ENCODE measurements around the gene RHBDL2.

The RHBDL2 gene

GRCh38 chr1:38905985-38906384, 35.6 kb downstream of the RHBDL2 start:
- Histone ChIP-seq H3K79me2 (ENCODE audit: insufficient read depth, low read length) (no peaks in the 10 kb centered on the region), H4K20me1 (ENCODE audit: insufficient read depth, low read length, poor library complexity, severe bottlenecking) (no peaks in the 10 kb centered on the region), H3K9ac (ENCODE audit: low read depth, low read length, poor library complexity, severe bottlenecking) (no peak overlapping the region), H3K9me2 (replicated peaks; ENCODE audit: low read depth, low read length) (no peaks in the 10 kb centered on the region), H3K4me2 (ENCODE audit: low read depth, low read length, poor library complexity, severe bottlenecking) (no peak overlapping the region), H3K36me3 (ENCODE audit: insufficient read depth, low read length) (no peaks in the 10 kb centered on the region), H3K4me3 (ENCODE audit: low read length, poor library complexity, severe bottlenecking) (no peak overlapping the region), H3K9me3 (ENCODE audit: insufficient read depth, low read depth, low read length) (peaks cover 3% of the 10 kb centered on the region; the same call in 1 of the 2 replicates), H3F3A (ENCODE audit: low read depth) (no peaks in the 10 kb centered on the region), H2AFZ (ENCODE audit: low read length) (no peak overlapping the region), H3K27me3 (ENCODE audit: insufficient read depth, low read length, poor library complexity, severe bottlenecking) (no peaks in the 10 kb centered on the region), H3K4me1 (ENCODE audit: insufficient read depth, low read length, poor library complexity, severe bottlenecking) (no peaks in the 10 kb centered on the region)
- TF ChIP-seq EZH2phosphoT487 (IDR thresholded peaks at IDR 0.05; ENCODE audit: borderline replicate concordance) = no peak
- TF ChIP-seq, protein P1, sequence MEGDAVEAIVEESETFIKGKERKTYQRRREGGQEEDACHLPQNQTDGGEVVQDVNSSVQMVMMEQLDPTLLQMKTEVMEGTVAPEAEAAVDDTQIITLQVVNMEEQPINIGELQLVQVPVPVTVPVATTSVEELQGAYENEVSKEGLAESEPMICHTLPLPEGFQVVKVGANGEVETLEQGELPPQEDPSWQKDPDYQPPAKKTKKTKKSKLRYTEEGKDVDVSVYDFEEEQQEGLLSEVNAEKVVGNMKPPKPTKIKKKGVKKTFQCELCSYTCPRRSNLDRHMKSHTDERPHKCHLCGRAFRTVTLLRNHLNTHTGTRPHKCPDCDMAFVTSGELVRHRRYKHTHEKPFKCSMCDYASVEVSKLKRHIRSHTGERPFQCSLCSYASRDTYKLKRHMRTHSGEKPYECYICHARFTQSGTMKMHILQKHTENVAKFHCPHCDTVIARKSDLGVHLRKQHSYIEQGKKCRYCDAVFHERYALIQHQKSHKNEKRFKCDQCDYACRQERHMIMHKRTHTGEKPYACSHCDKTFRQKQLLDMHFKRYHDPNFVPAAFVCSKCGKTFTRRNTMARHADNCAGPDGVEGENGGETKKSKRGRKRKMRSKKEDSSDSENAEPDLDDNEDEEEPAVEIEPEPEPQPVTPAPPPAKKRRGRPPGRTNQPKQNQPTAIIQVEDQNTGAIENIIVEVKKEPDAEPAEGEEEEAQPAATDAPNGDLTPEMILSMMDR (conservative IDR thresholded peaks at IDR 0.05; ENCODE audit: low read length) = no peak

GRCh38 chr1:38899560-38899959, 42.1 kb downstream of the RHBDL2 start:
- Histone ChIP-seq H3K9me3 (ENCODE audit: insufficient read depth, low read depth, low read length) (no peaks in the 10 kb centered on the region), H4K20me1 (ENCODE audit: insufficient read depth, low read length, poor library complexity, severe bottlenecking) (no peaks in the 10 kb centered on the region), H3F3A (ENCODE audit: low read depth) (no peaks in the 10 kb centered on the region), H3K4me2 (ENCODE audit: low read depth, low read length, poor library complexity, severe bottlenecking) (no peak overlapping the region), H3K4me3 (ENCODE audit: low read length, poor library complexity, severe bottlenecking) (no peak overlapping the region), H3K9ac (ENCODE audit: low read depth, low read length, poor library complexity, severe bottlenecking) (no peak overlapping the region), H3K36me3 (ENCODE audit: insufficient read depth, low read length) (no peaks in the 10 kb centered on the region), H3K79me2 (ENCODE audit: insufficient read depth, low read length) (no peaks in the 10 kb centered on the region), H3K27me3 (ENCODE audit: insufficient read depth, low read length, poor library complexity, severe bottlenecking) (no peaks in the 10 kb centered on the region), H2AFZ (ENCODE audit: low read length) (no peak overlapping the region), H3K9me2 (replicated peaks; ENCODE audit: low read depth, low read length) (no peaks in the 10 kb centered on the region), H3K4me1 (ENCODE audit: insufficient read depth, low read length, poor library complexity, severe bottlenecking) (no peaks in the 10 kb centered on the region)
- TF ChIP-seq EZH2phosphoT487 (IDR thresholded peaks at IDR 0.05; ENCODE audit: borderline replicate concordance) = no peak
- TF ChIP-seq, protein P1 (conservative IDR thresholded peaks at IDR 0.05; ENCODE audit: low read length) = no peak

DNA sequence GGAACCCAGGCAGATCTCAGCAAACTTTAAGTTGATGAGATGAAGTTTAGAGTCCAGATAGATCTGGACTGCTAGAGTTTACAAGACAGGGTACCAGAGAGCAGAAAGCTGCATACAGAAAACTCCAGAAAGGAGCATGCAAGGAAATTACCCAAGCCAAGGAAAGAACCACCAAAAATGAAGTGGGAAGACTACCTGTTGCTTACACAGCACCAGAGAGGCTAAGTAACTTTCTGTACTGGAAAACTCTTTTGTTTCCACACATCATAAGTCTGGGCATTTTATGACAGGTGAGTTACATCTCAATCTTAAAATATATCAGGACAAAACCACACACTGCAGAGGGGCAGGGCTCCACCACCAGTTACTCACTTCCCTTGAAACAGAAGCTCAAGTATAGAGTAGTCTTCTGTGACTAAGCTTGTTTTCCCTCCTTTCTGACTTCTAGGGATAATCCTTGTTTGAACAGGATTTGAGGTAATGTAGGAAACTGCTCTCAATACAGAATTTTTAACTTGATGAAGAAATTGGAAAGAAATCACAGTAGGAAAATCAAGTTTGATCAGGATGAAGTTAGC, 42.9 kb downstream of the RHBDL2 start:
- H3K9me2 ChIP-seq (replicated peaks; ENCODE audit: low read depth, low read length) = no peaks in the 10 kb centered on the region
- H3K79me2 ChIP-seq (ENCODE audit: insufficient read depth, low read length) = no peaks in the 10 kb centered on the region
- no peaks in the 10 kb centered on the region for H3K9me3 ChIP-seq (ENCODE audit: insufficient read depth, low read depth, low read length)
- H3K4me1 ChIP-seq (ENCODE audit: insufficient read depth, low read length, poor library complexity, severe bottlenecking) = no peaks in the 10 kb centered on the region
- H4K20me1 ChIP-seq (ENCODE audit: insufficient read depth, low read length, poor library complexity, severe bottlenecking) = no peaks in the 10 kb centered on the region
- TF ChIP-seq, protein P1 (conservative IDR thresholded peaks at IDR 0.05; ENCODE audit: low read length) = no peak
- TF ChIP-seq EZH2phosphoT487 (IDR thresholded peaks at IDR 0.05; ENCODE audit: borderline replicate concordance) = no peak
- H2AFZ ChIP-seq (ENCODE audit: low read length) = no peak overlapping the region
- no peaks in the 10 kb centered on the region for H3K27me3 ChIP-seq (ENCODE audit: insufficient read depth, low read length, poor library complexity, severe bottlenecking)
- H3K4me3 ChIP-seq (ENCODE audit: low read length, poor library complexity, severe bottlenecking) = no peak overlapping the region
- no peaks in the 10 kb centered on the region for H3F3A ChIP-seq (ENCODE audit: low read depth)
- no peak overlapping the region for H3K9ac ChIP-seq (ENCODE audit: low read depth, low read length, poor library complexity, severe bottlenecking)
- no peaks in the 10 kb centered on the region for H3K36me3 ChIP-seq (ENCODE audit: insufficient read depth, low read length)
- no peak overlapping the region for H3K4me2 ChIP-seq (ENCODE audit: low read depth, low read length, poor library complexity, severe bottlenecking)

Measured in Loucy (cell line).